AG10803 (cell line): ENCODE data around the gene ECT2L.

Experiments
- DNase-seq: peaks from one replicate; pipeline ENCODE4 v3.0.0; 2010; ENCODE audit warnings: low read depth
- H3K4me3 ChIP-seq: 2 replicates; pipeline ENCODE4 v1.5.1; 2011; ENCODE audit warnings: mild to moderate bottlenecking, low read length, control low read depth
- CTCF ChIP-seq: conservative IDR thresholded peaks from 2 replicates; pipeline ENCODE4 v1.5.1; 2011; ENCODE audit warnings: mild to moderate bottlenecking, low read length, control low read depth, inconsistent platforms

The ECT2L gene

GRCh38 chr6:138806889-138807288 is 11.0 kb downstream of the ECT2L start:
- TF ChIP-seq CTCF, result no peak
- H3K4me3 ChIP-seq, result no peak overlapping the region
- DNase-seq, result no peak

DNA sequence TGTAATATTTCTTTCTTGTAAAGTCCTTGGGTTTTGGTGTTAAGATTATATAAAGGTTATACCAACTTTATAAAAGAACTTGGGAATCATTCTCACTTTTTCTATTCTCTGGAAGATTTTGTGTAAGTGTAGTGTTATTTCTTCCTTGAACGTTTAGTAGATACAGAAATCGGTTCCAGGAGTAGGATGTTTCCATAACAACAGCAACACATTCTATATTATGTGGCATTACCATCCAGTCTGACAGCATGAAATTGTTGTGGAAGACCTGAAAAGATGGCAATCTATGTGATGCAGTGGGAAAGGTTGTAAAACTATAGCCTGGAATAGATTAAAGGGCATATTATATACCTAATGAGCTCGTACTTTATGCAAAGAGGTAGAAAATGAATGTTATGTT is 13.8 kb downstream of the ECT2L start:
- DNase-seq, result no peak
- no peak overlapping the region for H3K4me3 ChIP-seq
- TF ChIP-seq CTCF, result no peak

- TF ChIP-seq CTCF, result no peak
- no peak overlapping the region for H3K4me3 ChIP-seq
- no peak for DNase-seq
Observed at GRCh38 chr6:138811866-138812265, 16.0 kb downstream of the ECT2L start.

DNA sequence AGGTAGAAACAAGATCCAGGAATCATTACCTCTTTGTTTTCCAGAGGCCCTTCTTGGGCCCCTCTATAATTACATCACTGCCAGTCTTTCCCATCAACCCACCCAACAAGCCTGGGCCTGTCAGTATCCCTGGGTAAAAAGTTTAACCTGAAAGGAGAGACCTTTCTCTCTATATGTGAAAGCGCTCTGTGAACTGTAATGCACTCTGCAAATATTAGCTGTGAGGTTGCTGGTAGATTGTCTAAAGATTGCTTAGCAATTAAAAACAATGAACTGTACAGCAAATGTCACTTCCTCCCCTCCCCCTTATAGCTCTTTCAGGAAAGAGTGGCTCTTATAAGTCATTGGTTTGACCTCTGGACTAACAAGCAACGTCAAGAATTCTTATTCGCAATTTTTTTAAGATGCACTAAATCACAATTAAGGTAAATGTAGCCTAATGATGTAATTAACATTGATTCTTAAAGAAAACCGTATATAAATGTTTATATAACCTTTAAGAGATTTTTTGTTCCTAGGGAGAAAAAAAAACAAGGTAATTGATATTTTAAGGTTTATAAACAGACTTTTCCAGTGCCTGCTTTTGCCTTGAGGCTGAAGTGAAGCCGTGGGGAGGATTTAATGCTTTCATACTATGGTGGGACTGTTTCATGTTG is 18.4 kb downstream of the ECT2L start:
- DNase-seq, result no peak
- no peak for TF ChIP-seq CTCF
- no peak overlapping the region for H3K4me3 ChIP-seq

- no peak for DNase-seq
- no peak overlapping the region for H3K4me3 ChIP-seq
- TF ChIP-seq CTCF, result no peak
Observed at GRCh38 chr6:138815221-138815620, 19.3 kb downstream of the ECT2L start.

- peak; percentile 75 for DNase-seq
- TF ChIP-seq CTCF, result peak; percentile 80
- H3K4me3 ChIP-seq, result no peak overlapping the region
Observed at GRCh38 chr6:138815797-138816528, 20.1 kb downstream of the ECT2L start.

DNA sequence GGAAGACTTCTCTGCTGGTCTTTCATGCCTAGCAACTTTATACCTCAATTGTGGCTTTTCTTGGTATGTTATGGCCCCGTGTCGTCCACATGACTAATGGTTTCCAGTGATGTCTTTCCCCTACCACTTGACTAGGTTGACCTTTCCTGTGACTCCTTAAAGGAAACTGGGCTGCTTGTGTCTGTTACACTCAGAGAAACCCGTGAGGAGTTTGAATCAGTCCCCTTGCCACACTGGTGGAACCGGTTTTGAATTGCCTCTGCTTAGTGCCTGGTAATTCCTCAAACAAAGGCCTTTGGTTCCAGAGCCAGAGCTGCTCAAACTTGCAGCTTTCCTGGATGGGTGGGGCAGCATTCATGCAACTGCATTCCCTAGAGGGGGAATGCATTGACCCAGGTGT is 21.9 kb downstream of the ECT2L start:
- TF ChIP-seq CTCF, result no peak
- no peak overlapping the region for H3K4me3 ChIP-seq
- DNase-seq, result peak; percentile 77
